ENCODE results near the gene RAPGEF1.

RAPGEF1 gene

DNA sequence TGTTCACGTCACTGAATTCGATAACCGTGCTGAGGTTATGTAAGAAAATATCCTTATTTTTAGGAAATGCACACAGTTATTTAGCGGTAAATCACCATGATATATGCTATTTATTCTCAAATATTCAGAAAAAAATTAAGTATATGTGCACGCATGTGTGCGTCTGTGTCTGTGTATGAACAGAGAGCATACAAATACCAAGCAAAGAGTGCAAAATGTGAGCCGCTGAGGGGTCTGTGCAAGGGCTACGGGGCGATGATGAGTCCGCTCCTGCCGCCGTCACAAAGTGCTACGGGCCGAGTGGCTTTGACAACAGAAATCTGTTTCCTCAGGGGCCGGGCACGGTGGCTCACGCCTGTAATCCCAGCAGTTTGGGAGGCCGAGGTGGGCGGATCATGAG lies 201.9 kb downstream of the RAPGEF1 start:
- no peaks in the 10 kb centered on the region for H3K36me3 ChIP-seq (ENCODE audit: insufficient read depth, low read length)
- 0 out of 2 replicates have a peak, but pooled peaks cover 4% of the 10 kb centered on the region for H3K9me3 ChIP-seq (ENCODE audit: insufficient read depth, low read depth, low read length)
- no peak overlapping the region for H3K4me3 ChIP-seq (ENCODE audit: low read length)
- no peaks in the 10 kb centered on the region for H3K27me3 ChIP-seq (ENCODE audit: insufficient read depth, low read length)
- no peak overlapping the region for H3K9ac ChIP-seq (ENCODE audit: low read depth, low read length)
- H3K27ac ChIP-seq (ENCODE audit: low read depth, low read length) = no peak overlapping the region
- no peaks in the 10 kb centered on the region for H3K4me1 ChIP-seq (ENCODE audit: insufficient read depth, low read length)
- whole genome bisulfite sequencing = 97% methylated on average over 18 of the region's 19 CpGs

DNA sequence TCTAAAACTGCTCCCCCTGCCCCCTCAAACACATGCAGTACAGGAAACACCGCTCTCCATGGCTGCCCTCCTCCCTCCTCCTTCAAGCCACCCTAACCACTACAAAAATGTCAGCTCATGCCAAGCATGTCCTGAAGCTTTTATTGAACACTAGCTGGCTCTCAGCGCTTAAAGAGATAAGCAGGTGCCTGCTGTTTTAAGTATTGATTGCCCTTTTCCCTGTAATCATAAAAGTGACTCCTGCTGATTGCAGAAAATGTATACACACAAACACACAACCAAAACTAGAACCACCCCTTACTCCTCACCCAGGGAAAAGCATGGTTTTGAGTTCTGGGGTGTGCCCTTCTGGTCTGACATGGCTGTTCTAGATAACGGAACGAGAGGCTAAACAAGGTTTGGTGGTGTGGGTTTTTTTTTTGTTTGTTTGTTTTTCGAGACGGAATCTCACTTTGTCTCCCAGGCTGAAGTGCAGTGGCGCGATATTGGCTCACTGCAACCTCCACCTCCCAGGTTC lies 205.1 kb downstream of the RAPGEF1 start:
- Histone ChIP-seq H3K36me3 (ENCODE audit: insufficient read depth, low read length) (peaks cover 4% of the 10 kb centered on the region), H3K9me3 (ENCODE audit: insufficient read depth, low read depth, low read length) (0 out of 2 replicates have a peak, but pooled peaks cover 4% of the 10 kb centered on the region), H3K4me1 (ENCODE audit: insufficient read depth, low read length) (no peaks in the 10 kb centered on the region; the same call in 1 of the 2 replicates), H3K27me3 (ENCODE audit: insufficient read depth, low read length) (no peaks in the 10 kb centered on the region), H3K27ac (ENCODE audit: low read depth, low read length) (no peak overlapping the region), H3K9ac (ENCODE audit: low read depth, low read length) (no peak overlapping the region), H3K4me3 (ENCODE audit: low read length) (no peak overlapping the region)
- 79% methylated on average over 8 of the region's 8 CpGs for WGBS

DNA sequence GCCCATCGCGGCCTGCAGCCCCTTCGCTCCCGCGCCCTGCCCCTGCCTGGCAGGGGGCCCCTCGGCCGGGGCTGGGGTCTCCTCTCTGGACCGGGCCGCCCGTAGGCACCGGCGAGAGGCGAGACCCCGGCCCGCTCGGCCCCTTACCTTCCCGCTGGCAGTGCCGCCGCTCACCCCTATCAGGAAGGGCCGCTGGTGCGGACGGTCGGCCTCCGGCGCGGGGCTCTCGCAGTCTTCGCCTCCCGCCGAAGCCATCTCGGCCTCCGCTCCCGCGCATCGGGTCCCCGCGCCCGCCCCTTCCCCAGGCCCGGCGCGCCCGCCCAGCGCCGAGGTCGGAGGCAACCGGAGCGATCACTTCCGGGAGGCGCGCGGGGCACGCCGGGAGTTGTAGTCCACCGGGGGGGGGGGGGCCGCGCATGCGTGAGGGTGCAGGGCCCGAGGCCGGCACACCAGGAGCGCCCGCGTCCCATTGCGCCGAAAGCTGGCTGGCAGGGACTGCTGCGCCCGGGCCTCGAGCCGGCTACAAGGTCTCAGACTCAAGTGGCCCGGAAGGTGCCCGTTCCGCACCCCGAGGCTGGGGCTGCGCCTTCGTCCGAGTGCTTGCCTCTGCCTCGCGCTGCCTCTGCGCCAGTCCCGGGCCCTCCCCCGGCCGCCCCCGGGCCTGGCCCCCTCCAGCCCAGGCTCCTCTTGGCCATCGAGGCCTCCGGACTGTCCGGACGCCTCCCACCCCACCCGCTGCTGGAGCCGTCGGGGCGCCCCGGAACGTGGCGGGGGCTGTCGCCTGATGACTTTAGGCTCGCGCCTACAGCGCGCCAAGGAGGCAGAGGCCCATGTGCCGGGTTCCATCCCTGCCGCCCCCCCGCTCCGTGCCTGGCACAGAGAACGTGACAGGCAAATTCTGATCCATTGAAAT lies 208.7 kb downstream of the RAPGEF1 start, which contains the start of gene UCK1:
Gene UCK1, minus strand, starts transcription at position 344 of the 913 bp plus-strand sequence. Its CDS starts 89 bp downstream, at position 255.
- H3K9ac ChIP-seq (ENCODE audit: low read depth, low read length) = peak within 1 kb of the TSS; percentile 71
- H3K36me3 ChIP-seq (ENCODE audit: insufficient read depth, low read length) = peaks cover 38% of the 10 kb centered on the region
- no peaks in the 10 kb centered on the region for H3K9me3 ChIP-seq (ENCODE audit: insufficient read depth, low read depth, low read length)
- peak within 1 kb of the TSS; percentile 75 for H3K4me3 ChIP-seq (ENCODE audit: low read length)
- no peaks in the 10 kb centered on the region for H3K27me3 ChIP-seq (ENCODE audit: insufficient read depth, low read length)
- no peak within 1 kb of the TSS for H3K27ac ChIP-seq (ENCODE audit: low read depth, low read length)
- no peaks in the 10 kb centered on the region; the same call in 1 of the 2 replicates for H3K4me1 ChIP-seq (ENCODE audit: insufficient read depth, low read length)
- 12% methylated on average over 103 of the region's 103 CpGs for WGBS

DNA sequence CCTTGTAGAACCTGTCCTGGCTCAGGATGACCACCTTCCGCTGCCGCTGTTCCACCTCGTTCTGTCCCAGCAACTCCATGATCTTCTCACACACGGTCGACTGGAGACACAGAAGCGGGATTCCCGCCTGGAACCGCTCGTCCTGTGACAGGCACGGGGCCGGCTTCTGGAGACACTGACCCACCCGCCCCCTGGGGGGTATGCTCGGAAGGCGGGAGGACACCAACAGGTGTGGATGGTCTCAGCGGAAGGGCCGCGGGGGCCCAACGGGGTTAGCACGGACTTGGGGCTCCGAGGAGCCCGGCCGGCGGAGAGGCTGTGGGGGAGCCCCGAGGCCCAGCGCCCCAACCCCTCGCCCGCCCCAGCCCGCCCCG lies 209.3 kb downstream of the RAPGEF1 start:
- 2% methylated on average over 29 of the region's 29 CpGs for WGBS
- H3K27ac ChIP-seq (ENCODE audit: low read depth, low read length) = no peak overlapping the region
- H3K9ac ChIP-seq (ENCODE audit: low read depth, low read length) = peak overlapping the region; percentile 71

DNA sequence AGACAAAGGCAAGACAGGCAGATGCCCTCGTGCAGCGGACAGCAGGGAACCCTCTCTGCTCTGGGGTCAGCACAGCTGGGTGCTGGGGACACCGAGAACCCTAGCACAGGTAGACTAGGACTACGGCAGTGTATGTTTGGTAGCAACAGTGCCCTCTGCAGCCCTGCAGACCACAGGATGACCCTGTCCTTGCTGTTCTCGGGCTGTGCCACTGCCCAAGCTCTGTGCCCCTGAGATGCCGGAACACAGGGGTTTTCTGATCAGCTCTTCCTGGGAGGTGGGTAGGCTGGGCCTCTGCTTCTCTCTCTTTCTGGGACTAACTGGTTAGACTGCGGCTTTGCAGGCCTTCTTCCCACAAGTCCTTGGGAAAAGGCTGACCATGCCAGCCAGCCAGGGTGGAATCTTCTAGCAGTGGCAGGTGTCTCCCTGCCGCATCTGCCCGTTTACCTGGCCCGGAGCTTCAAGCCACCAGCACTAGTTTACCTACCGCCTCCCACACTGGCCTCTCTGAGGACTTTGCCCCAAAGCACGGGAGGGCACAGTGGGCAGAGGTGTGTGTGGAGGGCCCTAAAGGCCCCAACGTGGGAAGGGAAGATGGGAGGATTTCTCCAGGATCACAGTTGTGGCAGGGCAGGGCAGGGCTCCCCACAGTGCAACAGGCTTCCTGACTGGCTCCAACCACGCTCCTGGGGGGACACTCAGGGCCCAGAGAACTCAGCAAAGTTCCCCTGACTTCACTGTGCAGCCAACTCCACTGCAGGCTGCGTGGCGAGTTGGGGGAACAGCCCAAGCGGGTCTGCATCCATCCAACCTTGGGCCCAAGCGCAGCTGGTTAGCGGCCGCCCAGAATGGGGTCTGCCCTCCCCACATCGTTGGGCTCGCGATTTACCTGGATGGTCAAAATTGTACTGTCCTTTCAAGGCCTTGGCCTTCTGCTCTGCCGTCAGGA lies 210.0 kb downstream of the RAPGEF1 start:
- no peak overlapping the region for H3K27ac ChIP-seq (ENCODE audit: low read depth, low read length)

More for the DNA sequence above, 209.3 kb downstream of the RAPGEF1 start:
- Histone ChIP-seq H3K36me3 (ENCODE audit: insufficient read depth, low read length) (peaks cover 45% of the 10 kb centered on the region), H3K4me3 (ENCODE audit: low read length) (peak overlapping the region; percentile 75), H3K4me1 (ENCODE audit: insufficient read depth, low read length) (no peaks in the 10 kb centered on the region; the same call in 1 of the 2 replicates), H3K27me3 (ENCODE audit: insufficient read depth, low read length) (no peaks in the 10 kb centered on the region), H3K9me3 (ENCODE audit: insufficient read depth, low read depth, low read length) (no peaks in the 10 kb centered on the region)

DNA sequence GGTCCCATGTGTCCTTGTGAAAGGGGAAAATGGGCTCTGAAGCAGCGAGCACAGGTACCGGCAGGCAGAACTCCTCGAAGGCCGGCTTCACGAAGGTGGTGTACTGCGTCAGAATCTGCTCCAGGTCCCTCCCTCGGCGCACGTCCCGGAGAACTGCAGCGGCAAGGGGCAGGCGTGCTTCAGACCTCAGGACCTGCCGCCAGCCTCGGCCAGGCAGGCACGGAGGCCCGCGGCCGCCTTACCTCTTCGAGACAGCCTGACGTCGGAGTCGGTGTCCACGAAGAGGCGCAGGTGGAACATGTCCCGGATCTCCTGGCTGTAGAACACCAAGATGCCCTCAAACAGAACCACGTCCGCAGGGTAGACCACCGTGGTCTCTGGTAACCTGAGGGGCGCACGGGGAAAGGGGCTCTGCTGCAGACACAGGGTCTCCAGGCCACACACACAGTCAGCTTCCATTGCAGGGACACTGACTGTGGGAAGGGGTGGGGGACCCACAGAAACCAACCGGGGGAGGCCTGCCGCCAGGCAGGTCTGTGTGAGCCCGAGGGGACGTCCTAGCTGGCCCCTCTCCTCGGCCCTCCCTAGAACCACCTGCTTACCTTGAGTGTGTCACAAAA lies 210.9 kb downstream of the RAPGEF1 start:
- Histone ChIP-seq H3K4me3 (ENCODE audit: low read length) (no peak overlapping the region), H3K9ac (ENCODE audit: low read depth, low read length) (no peak overlapping the region)
- WGBS = 96% methylated on average over 35 of the region's 35 CpGs

More for the DNA sequence above, 210.0 kb downstream of the RAPGEF1 start:
- WGBS = 68% methylated on average over 24 of the region's 24 CpGs
- H3K9ac ChIP-seq (ENCODE audit: low read depth, low read length) = peak overlapping the region; percentile 71
- no peaks in the 10 kb centered on the region; the same call in 1 of the 2 replicates for H3K4me1 ChIP-seq (ENCODE audit: insufficient read depth, low read length)
- no peaks in the 10 kb centered on the region for H3K9me3 ChIP-seq (ENCODE audit: insufficient read depth, low read depth, low read length)
- H3K4me3 ChIP-seq (ENCODE audit: low read length) = peak overlapping the region; percentile 75
- no peaks in the 10 kb centered on the region for H3K27me3 ChIP-seq (ENCODE audit: insufficient read depth, low read length)
- H3K36me3 ChIP-seq (ENCODE audit: insufficient read depth, low read length) = peaks cover 51% of the 10 kb centered on the region

GRCh38 chr9:131528186-131528585 lies 211.7 kb downstream of the RAPGEF1 start:
- H3K27me3 ChIP-seq (ENCODE audit: insufficient read depth, low read length) = no peaks in the 10 kb centered on the region
- H3K9ac ChIP-seq (ENCODE audit: low read depth, low read length) = no peak overlapping the region
- peaks cover 67% of the 10 kb centered on the region for H3K36me3 ChIP-seq (ENCODE audit: insufficient read depth, low read length)
- no peaks in the 10 kb centered on the region; the same call in 1 of the 2 replicates for H3K4me1 ChIP-seq (ENCODE audit: insufficient read depth, low read length)
- no peak overlapping the region for H3K4me3 ChIP-seq (ENCODE audit: low read length)
- 95% methylated on average over 7 of the region's 7 CpGs for WGBS
- no peaks in the 10 kb centered on the region for H3K9me3 ChIP-seq (ENCODE audit: insufficient read depth, low read depth, low read length)
- no peak overlapping the region for H3K27ac ChIP-seq (ENCODE audit: low read depth, low read length)

More for the DNA sequence above, 210.9 kb downstream of the RAPGEF1 start:
- Histone ChIP-seq H3K27me3 (ENCODE audit: insufficient read depth, low read length) (no peaks in the 10 kb centered on the region), H3K9me3 (ENCODE audit: insufficient read depth, low read depth, low read length) (no peaks in the 10 kb centered on the region), H3K36me3 (ENCODE audit: insufficient read depth, low read length) (peaks cover 60% of the 10 kb centered on the region), H3K4me1 (ENCODE audit: insufficient read depth, low read length) (no peaks in the 10 kb centered on the region; the same call in 1 of the 2 replicates), H3K27ac (ENCODE audit: low read depth, low read length) (no peak overlapping the region)

Data from HUES64 (cell line).